Omental fat pad (tissue), 4 donors: ENCODE data around the gene MYO5A. TPM values are rescaled to one million over a fixed set of nuclear protein-coding genes. Genes with fewer than 3 reads are reported as not detected.

Experiments
- ATAC-seq: fragments of 150-250 bp; one replicate; pipeline ENCODE4 v1.9.1; 2016; ENCODE audit warnings: mild to moderate bottlenecking, moderate library complexity; ENCODE audit not compliant: low FRiP score
- DNase-seq: peaks from one replicate; pipeline ENCODE4 v3.0.0-alpha.2; 2019; ENCODE audit warnings: low spot score
- CTCF ChIP-seq, 3 donors: fragments of 450-650 bp; IDR thresholded peaks; one replicate each; pipeline ENCODE4 v1.5.1; 2016 to 2017; ENCODE audit warnings: antibody characterized with exemption in 3 of 3, mild to moderate bottlenecking in 3 of 3, moderate library complexity in 2 of 3
- total RNA-seq, 4 donors: library from RNA; depleted of rRNA; stranded (reverse); fragments of >200 nt; gene quantifications; one replicate each; pipeline ENCODE4 v1.1.0, GENCODE V29; 2016

MYO5A gene
- total RNA-seq, 4 donors from 2014 or later, result 45.5 to 81.6 (median 65.5) TPM

DNA sequence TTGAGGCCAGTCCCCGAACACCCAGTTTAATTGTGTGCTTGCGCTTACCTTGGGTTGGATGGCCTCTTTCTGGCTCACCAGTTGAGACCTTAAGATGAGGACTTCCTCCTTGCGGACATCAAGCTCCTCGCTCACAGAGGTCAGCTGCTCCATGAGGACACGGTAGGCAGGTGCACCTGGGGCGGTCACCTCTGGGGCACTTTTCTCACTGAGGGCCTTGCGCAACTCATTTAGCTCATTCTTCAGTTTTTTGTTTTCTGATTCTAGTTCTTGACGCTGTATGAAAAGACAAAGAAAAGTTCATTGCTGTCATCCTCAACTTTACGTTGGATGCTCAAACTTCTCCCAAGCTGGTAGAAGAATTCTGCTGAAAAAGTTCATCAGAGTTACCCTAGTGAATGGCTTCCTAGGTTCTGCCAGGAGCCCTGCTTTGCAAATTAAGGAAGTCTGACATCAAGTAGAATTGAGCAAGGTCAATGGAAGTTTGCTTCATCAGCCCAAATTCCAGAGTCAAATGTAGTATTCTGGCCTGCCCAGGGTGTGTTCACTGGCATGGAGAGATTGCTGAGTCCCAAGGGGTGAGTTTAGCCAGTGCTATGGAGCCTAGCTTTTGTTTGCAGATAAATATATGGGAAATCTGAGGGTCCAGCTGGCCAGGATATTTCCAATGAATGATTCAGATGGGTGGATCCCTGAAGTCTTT, 177.3 kb downstream of the MYO5A start:
- no peak for DNase-seq

DNA sequence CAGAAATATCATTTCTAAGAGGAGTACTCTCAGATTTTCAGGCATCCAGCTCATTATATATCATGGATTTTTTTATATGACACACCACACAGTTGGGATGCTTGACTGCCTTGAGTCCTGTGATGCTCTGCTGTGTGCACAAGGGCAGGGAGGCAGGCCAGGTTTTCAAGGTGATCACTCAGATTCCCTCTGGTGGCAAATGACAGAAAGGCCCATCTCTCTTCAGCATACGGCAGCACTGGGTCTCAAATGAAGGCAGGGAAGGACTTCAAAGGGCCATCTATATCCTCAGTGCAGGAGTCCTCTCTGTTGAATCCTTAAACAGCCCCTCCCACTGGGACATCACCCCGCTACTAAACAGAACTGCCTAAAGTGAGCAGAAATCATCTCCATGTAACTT, 178.3 kb downstream of the MYO5A start:
- DNase-seq, result no peak
- TF ChIP-seq CTCF (IDR thresholded peaks at IDR 0.05), result no peak
- no peak for ATAC-seq

More for the DNA sequence above, 177.3 kb downstream of the MYO5A start:
- TF ChIP-seq CTCF (IDR thresholded peaks at IDR 0.05), result no peak
- ATAC-seq, result peak; percentile 61

DNA sequence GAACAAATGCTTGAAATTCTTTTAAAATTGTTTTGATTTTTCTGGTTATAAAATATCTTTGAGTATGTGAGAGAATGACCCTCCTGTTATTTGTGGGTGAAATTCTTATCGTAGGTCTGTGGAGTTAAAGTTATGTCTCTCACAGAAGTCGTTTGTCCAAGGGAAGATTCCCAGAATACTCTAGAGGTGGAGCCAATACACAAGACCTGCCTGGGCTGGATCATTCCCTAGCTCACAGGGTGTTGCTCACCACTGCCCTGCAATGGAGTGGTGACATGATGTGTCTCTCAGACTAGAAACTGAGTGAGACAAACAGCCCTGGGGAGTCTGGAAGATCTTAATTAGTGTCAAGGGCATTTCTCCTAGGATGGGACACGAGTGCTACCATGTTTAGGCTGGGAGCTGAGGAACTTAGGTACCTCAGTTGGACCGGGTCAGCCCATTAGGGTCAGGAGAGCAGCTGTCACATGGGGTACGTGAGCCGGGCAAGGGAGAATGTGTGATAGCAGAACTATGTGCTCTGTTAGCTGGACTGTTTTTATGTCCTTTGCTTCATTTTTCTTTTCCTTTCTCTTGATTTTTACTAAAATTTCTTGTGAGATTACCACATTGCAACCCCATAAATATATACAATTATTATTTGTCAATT, 179.5 kb downstream of the MYO5A start:
- no peak for ATAC-seq

DNA sequence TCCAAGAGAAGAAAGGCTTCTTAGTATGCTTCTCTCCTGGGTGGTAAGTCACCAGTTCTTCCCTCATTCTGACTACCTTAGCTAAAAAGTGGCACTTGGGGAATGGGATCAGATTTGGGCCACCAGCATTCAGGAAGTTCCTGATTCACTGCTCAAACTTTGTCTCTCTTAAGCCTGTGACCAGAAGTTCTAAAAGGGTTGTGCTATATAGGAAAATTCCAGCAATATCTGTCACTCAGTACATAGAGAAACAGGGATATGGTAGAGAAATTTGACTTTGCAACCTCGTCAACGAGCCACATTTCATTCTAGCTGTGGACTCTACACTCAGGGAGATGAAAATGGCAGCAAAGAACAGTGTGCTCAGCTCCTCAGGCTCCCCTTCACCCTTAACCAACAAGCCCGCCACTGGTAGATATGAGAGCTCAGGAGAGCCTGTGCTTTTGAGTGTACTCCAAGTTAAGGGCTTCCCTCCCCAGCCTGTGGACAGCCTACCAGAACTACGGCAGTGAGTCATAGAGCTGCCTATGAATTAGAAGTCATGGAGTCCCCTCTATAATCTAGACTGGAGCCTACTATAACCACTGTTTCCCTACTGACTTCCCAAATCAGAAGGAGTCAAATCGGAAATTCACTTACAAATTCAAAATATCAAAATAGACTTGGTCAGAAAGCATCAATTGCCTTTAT, 180.5 kb downstream of the MYO5A start:
- ATAC-seq (peak; percentile 22), DNase-seq (no peak)
- TF ChIP-seq CTCF (IDR thresholded peaks at IDR 0.05), result no peak

More for the DNA sequence above, 179.5 kb downstream of the MYO5A start:
- no peak for DNase-seq
- TF ChIP-seq CTCF (IDR thresholded peaks at IDR 0.05), result no peak

GRCh38 chr15:52344592-52344991, 184.1 kb downstream of the MYO5A start:
- no peak for ATAC-seq
- TF ChIP-seq CTCF (IDR thresholded peaks at IDR 0.05), result no peak
- no peak for DNase-seq

GRCh38 chr15:52343831-52344230, 184.8 kb downstream of the MYO5A start:
- ATAC-seq (no peak), DNase-seq (no peak)
- TF ChIP-seq CTCF (IDR thresholded peaks at IDR 0.05), result no peak
